Spleen (tissue), 7 donors: ENCODE measurements around the gene LRRC51.

Experiments used
- CTCF ChIP-seq, 11 experiments: fragments of 200-600 bp in 7 of 11; fragments of 450-650 bp in 4 of 11; sonication (generic) in 4 of 11; IDR thresholded peaks in 8 of 11; conservative IDR thresholded peaks in 3 of 11; 1 replicate in 7 of 11; 2 replicates in 4 of 11; pipeline versions ENCODE4 v1.4.0 to v1.8.0; 2016 to 2021; ENCODE audit warnings: antibody characterized with exemption in 11 of 11, inconsistent platforms in 4 of 11, mild to moderate bottlenecking in 1 of 11
- POLR2A ChIP-seq, 3 donors: fragments of 450-650 bp; IDR thresholded peaks; one replicate each; pipeline ENCODE4 v1.5.1; 2017; ENCODE audit warnings: antibody characterized with exemption in 3 of 3, mild to moderate bottlenecking in 1 of 3
- donor health status: DM: no; HTN: no; CAD: no; lungs with moderate emphysema.
- donor health status: DM: no; HTN: no; CAD: no.
- donor health status: DM: no; HTN: no; CAD: no.

GRCh38 chr11:72041364-72042063 lies 39.1 kb upstream of the LRRC51 start:
- TF ChIP-seq POLR2A (IDR thresholded peaks at IDR 0.05) (peak in 1 of 3 donors; percentile 6), CTCF (IDR thresholded peaks at IDR 0.05 in 8 of 11, conservative IDR thresholded peaks at IDR 0.05 in 3 of 11) (no peak)
